Left hindlimb (tissue), 1 donor: Measurements from ENCODE around the gene UNC45A.

ENCODE experiments used
- DNase-seq: peaks from one replicate; pipeline ENCODE4 v3.0.0-alpha.2; 2018

UNC45A gene

DNA sequence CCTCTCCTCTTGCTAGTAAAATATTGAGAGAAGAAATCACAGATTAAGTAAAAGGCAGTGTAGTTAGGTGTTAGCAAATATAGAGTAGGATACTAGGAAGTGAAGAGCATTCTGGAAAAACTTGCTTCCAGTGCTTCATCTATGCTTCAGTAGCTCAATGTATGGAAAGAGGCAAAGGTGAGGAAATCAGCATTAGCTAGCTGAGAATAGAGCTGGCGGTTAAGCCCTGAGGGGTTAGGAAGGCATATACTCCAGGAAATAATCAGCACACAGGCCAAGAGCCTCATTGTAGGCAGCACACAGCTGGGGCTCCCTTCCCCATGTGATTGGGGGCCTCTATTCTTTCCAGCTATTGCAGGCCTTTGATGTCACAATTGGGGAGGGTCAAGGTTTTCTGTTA is 33.3 kb downstream of the UNC45A start:
- no peak for DNase-seq

DNA sequence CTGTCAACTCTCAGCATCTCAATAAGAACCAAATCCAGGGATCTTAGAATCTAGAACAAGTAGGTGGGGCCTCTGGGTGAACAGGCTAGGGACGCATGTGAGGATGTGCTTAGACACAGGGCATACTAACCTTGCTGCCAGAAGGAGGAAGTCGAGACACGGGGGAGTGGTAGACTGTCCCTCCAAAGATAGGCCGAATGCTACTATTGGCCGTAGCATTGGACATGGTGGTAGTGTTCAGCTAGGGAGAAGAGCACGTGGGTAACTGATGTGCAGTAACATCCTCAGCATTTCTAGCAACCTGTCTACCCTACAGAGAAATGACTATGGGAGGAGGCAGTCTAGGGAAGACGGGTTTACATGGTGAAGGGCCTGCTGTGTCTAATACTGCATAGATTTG is 35.2 kb downstream of the UNC45A start:
- DNase-seq, result no peak

DNA sequence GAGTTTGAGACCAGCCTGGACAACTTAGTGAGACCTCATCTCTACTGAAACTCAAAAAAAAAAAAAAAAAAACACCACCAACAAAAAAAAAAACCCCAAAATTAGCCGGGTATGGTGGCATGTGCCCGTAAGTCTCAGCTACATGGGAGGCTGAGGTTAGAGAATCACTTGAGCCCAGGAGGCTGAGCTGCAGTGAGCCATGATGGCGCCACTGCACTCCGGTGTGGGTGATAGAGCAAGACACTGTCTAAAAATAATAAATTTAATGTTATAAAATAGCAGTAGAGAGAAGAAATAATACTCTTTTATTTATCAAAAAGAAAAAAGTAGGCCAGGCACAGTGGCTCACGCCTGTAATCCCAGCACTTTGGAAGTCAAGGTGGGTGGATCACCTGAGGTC is 37.0 kb downstream of the UNC45A start:
- DNase-seq, result no peak

DNA sequence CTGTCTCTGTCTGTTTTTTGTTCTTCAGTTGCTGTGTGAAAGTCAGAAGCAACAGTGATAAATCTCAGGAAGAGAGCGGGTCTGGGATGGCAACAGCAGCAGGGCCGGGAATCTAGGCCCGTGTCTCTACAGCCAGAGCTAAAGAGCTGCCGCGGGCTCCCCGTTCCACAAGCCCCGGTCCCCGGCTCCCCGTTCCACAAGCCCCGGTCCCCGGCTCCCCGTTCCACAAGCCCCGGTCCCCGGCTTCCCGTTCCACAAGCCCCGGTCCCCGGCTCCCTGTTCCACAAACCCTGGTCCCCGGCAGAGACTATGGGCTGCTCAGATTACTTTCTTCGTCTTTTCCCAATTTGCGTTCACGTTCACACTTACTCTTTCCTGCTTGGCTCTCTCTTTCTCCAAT is 39.1 kb downstream of the UNC45A start:
- DNase-seq, result no peak

DNA sequence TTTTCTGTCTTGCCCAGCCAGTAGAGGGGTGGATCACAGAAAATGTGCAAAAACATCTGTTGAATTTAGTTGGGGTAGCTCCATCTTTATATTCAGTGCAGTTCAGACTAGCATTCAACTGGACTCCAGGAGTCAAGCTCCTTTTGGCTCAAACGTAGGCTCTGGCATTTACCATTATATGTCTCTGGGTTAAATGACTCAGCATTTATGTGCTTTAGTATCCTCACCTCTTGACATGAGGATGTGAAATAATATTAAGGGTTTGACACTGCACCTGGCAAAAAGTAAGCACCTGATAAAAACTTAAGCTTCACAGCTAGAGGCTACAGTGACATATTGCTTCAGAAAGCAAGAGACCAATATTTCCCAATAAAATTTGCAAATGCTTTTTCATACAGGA is 44.5 kb downstream of the UNC45A start:
- no peak for DNase-seq

DNA sequence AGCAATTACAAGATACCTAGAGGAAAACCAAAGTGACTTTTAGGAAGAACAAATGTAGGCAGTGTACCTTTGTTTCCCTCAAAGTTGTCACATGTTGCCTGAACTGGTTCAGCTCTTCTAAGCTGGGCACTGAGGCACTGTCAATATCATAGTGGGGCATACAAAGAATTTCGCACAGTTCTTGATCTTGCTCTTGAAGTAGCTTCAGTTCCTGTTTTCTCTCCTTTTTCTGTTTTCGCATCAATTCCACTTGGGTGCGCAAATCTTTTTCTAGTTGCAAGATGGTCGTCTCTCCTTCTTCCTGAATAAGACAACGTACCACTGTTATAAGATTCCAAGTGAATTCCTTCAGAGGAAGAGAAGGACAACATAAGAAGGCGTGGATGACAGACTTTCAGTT is 46.6 kb downstream of the UNC45A start:
- no peak for DNase-seq

DNA sequence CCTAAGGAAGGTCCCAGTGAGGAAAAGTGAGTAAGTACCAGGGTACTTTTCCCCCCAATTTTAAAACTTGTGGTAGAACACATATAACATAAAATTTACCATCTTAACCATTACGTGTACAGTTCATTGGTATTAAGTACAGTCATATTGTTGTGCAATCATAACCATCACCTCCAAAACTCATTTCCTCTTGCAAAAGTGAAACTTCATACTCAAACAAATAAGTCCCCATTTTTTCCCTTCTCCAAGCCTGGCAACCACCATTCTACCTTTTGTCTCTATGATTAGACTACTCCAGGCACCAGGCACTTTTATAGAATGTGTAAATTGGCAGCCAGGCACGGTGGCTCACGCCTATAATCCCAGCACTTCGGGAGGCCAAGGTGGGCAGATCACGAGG is 47.0 kb downstream of the UNC45A start:
- DNase-seq, result no peak

DNA sequence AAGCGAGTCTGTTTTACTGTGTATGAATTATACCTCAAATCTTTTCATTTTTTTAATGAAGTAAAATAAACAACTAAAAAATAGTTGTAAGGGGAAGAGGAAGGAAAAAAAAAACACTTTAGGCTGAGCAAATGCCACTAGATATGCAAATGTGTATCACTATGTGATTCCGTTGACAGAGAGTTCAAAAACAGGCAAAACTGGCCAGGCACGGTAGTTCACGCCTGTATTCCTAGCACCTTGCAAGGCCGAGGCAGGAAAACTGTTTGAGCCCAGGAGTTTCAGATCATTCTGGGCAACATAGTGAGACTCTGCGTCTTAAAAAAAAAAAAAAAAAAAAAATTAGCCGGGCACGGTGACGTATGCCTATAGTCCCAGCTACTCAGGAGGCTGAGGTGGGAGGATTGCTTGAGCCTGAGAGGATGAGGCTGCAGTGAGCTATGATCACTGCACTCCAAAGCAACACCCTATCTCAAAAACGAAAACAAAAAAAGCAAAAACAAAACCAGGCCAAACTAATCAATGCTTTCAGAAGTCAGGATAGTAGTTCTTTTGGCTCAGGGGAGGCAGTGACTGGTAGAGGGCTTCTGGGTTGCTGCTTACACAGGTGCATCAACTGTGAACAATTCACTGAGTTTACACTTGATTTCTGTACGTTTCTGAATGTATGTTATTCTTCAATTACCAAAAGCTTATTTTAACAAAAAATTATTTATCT is 51.9 kb downstream of the UNC45A start:
- DNase-seq, result no peak

DNA sequence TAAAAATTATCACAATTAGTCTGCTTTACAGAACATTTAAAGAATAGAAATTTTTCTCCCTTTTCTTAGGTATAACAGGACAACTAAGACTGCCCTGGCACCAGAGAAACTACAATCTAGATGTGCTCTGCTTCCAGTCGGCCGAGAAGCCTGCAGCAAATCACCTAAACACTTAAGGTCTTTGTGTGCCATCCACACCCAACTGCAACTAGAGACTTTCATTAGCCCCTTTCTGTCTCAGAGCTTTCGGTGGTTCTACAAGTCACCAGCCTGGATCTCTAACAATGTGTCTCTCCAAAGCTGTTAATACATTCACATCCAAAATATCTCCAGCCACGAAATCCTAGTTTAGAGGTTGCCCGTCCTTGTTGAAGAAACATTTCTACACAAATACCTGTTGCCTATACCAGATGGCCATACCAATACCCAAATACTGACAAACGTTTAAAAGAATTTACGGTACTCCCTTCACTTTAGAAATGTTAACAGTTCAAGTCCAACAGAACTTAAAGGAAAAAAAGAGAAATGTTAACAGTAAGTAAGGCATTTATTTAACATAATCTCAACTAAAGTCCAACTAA is 52.6 kb downstream of the UNC45A start:
- no peak for DNase-seq

DNA sequence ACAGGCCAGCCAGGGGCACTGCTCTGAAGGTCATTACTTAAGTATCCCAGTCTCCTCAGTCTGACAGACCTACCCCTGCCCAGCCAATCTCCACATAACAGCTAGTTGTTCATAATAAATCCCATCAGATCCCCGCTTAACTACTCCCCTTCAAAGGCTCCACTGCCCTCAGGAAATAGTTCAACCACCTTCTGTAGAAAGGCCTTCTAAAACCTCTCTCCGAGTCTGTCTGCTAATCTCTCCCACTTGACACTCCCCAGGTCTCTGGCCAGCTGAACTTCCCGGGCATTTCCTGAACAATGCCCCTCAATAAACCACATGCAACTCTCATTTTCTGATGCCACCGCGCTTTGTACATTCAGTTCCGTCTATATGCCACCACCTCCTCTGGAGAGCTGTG is 53.2 kb downstream of the UNC45A start:
- no peak for DNase-seq

DNA sequence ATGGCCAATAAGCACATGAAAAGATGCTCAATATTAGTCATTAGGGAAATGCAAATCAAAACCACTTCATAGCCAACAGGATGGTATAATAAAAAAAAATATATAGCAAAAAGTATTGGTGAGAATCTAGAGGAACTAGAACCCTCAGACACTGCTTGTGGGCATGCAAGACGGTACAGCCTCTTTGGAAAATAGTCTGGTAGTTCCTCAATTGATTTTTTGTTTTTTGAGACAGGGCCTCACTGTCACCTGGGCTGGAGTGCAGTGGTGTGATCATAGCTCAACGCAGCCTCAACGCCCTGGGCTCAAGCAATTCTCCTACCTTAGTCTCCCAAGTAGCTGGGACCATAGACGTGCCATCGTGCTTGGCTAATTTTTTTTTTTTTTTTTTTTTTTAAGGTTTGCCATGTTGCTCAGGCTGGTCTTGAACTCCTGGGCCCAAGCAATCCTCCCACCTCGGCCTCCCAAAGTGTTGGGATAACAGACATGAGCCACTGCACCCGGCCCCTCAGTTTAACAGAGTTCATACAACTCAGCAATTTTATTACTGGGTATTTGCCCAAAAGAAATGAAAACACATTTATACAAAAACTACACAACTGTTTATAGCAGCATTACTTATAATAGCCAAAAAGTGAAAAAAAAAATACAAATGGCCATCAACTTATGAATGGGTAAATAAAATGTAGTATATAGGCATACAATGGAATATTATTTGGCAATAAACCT is 54.1 kb downstream of the UNC45A start:
- DNase-seq, result no peak

DNA sequence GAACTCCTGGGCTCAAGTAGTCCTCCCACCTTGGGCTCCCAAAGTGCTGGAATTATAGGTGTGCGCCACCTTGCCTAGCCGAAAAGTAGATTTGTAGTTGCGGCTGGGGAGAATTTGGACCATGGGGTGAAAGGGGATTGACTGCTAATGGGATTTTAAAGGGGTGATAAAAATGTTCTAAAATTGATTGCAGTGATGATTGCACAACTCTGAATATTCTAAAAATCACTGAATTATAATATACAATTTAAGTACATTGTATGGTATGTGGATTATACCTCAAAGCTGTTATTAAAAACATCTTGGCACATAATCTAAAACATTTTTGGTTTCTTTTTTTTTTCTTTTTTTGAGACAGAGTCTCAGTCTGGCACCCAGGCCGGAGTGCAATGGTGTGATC is 55.4 kb downstream of the UNC45A start:
- DNase-seq, result no peak

DNA sequence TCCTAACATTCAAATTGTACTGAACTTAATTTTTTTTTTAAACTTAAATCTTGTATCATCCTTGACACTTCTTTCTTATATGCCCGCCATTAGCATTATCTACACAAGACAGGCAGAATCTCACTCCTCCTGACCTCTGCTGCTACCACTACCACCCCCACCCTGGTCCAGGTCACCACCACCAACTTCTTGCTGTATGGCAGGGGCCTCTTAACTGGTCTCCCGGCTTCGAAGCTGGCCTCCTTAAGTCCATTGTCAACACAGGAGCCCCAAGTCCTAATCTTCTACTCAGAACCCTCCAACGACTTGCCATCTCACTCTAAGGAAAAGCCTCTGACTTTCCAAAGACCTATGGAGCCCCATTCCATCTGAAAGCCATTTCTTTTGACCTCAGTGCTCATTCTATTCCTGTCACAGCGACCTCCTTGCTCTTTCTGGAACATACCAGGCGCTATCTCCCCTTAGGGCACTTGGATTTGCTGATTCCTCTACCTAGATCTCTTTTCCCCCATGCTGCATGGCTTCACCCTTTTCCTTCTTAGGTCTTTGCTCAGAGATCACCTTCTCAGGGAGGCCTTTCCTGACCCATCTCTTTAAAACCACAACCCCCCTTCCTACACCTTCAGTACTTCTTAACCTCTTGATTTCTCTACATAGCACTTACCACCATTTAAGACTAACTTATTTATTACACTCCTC is 56.7 kb downstream of the UNC45A start:
- no peak for DNase-seq

DNA sequence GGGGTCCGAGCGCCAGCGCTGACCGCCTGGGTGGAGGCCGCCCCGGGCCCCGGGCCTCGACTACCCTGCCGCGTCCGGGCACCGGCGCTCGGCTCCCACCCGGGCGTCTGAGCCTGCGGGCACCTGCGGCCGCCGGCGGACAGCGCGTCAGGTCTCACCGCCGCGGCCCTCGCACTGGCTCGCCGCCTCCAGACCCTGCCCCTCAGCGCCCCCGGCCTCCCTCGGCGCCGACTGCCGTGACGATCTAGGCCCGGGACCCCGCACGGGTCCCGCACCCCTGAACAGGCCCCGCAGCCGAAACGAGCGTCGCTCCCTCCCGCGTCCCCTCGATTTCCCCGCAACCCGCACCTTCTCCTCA is 59.0 kb downstream of the UNC45A start:
- no peak for DNase-seq

DNA sequence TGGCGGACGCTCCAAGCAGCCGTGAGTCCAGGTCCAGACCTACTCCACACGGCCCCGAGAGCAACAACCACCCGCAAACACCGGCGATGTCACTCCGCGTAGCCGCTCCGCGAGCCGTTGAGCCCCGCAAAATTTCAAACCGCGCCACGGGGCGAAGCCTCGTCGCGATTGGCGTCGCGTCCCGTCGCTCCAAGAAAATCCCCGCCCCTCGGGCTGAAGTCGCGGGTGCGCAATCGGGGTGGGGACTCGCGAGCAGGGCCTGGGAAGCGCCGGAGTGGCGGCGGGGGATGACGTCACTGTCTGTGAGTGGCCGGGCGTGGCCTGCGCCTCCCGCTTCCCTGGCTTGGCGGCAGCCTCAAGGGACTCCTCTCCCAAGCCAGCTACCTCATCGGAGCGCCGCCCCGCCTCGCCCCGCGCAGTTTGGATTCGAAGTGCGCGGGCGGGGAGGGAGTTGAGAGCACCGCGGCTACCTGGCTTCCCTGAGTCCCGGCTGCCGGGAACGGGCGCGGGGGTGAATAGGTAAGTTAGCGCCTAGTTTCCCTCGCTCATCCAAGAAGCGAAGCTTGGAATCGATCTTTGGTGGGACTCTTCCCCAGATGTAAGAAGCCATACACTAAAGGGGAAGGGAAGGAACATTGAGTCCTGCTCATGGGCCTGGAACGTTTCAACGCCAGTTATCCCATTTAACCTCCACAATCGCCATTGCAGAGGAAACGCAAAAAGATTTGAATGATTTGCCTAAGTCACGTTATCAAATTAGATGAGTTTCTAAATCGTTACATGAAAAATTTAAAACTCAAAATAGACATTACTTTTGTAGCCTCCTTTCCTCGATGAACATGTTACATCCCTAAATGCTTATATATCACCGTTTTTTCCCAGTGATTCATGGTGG is 59.6 kb downstream of the UNC45A start, which contains the start of gene PRC1:
Gene PRC1 (minus strand): TSS at position 119 of the 895 bp plus-strand sequence. CDS start 118 bp downstream, at position 1.
- peak; percentile 99 for DNase-seq

DNA sequence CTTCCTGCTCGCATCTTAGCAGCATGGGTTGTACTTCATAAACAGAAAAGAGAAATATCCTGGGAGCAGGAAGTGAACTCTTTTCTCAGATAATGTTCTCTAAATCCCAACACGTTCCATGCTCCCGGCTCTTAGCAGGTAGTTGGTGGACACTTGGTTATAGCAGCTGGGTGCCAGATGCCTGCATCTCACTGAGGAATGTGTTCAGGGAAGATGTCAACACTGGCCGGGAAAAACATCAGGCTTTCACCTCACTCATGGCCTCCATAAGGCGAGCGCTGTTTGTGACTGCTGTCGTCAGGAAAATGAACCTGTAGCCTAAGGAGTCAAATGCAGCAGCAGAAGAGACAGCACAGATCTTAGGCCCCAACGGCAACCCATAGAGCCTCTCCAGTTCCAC is 63.7 kb downstream of the UNC45A start:
- no peak for DNase-seq

DNA sequence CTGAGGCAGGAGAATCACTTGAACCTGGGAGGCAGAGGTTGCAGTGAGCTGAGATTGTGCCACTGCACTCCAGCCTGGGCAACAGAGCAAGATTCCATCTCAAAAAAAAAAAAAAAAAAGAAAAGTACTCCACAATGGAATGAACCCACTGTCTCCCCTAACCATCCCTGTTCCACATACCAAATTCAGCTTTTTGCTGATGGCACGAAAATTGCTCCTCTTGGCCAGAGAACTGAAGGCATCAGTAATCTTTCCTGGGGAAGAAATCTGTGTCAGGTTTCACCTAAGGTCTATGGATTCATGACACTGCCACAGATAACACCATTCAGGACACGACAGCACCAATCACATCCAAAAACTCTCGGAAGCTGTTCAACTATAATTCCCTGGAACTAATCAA is 66.1 kb downstream of the UNC45A start:
- DNase-seq, result no peak
